Measurements from ENCODE around the gene SEPTIN11.

The SEPTIN11 gene

GRCh38 chr4:76931576-76932276 is 17.8 kb upstream of the SEPTIN11 start:
- no peak for DNase-seq (ENCODE audit: extremely low read depth, insufficient read length)
- no peaks in the 10 kb centered on the region for H3K36me3 ChIP-seq (ENCODE audit: control insufficient read depth, insufficient read depth, low read length)
- no peaks in the 10 kb centered on the region for H3K27me3 ChIP-seq (replicated peaks; ENCODE audit: control insufficient read depth, insufficient read depth, low read length)
- TF ChIP-seq CTCF (IDR thresholded peaks at IDR 0.05; ENCODE audit: insufficient read depth, low read length, poor library complexity, severe bottlenecking), result no peak
- no peak overlapping the region for H3K4me3 ChIP-seq (replicated peaks; ENCODE audit: low read depth, low read length)

- DNase-seq (ENCODE audit: extremely low read depth, insufficient read length), result no peak
- Histone ChIP-seq H3K4me3 (replicated peaks; ENCODE audit: low read depth, low read length) (no peak overlapping the region), H3K27me3 (replicated peaks; ENCODE audit: control insufficient read depth, insufficient read depth, low read length) (no peaks in the 10 kb centered on the region), H3K36me3 (ENCODE audit: control insufficient read depth, insufficient read depth, low read length) (no peaks in the 10 kb centered on the region)
- no peak for TF ChIP-seq CTCF (IDR thresholded peaks at IDR 0.05; ENCODE audit: insufficient read depth, low read length, poor library complexity, severe bottlenecking)
Measured at GRCh38 chr4:76939184-76939583, 10.4 kb upstream of the SEPTIN11 start.

GRCh38 chr4:76943129-76943620 is 6.4 kb upstream of the SEPTIN11 start:
- no peak for TF ChIP-seq CTCF (IDR thresholded peaks at IDR 0.05; ENCODE audit: insufficient read depth, low read length, poor library complexity, severe bottlenecking)
- Histone ChIP-seq H3K27me3 (replicated peaks; ENCODE audit: control insufficient read depth, insufficient read depth, low read length) (no peaks in the 10 kb centered on the region), H3K36me3 (ENCODE audit: control insufficient read depth, insufficient read depth, low read length) (no peaks in the 10 kb centered on the region), H3K4me3 (replicated peaks; ENCODE audit: low read depth, low read length) (no peak overlapping the region)
- DNase-seq (ENCODE audit: extremely low read depth, insufficient read length), result no peak

GRCh38 chr4:76943790-76944189 is 5.8 kb upstream of the SEPTIN11 start:
- Histone ChIP-seq H3K27me3 (replicated peaks; ENCODE audit: control insufficient read depth, insufficient read depth, low read length) (no peaks in the 10 kb centered on the region), H3K4me3 (replicated peaks; ENCODE audit: low read depth, low read length) (no peak overlapping the region), H3K36me3 (ENCODE audit: control insufficient read depth, insufficient read depth, low read length) (no peaks in the 10 kb centered on the region)
- no peak for DNase-seq (ENCODE audit: extremely low read depth, insufficient read length)
- TF ChIP-seq CTCF (IDR thresholded peaks at IDR 0.05; ENCODE audit: insufficient read depth, low read length, poor library complexity, severe bottlenecking), result no peak

- DNase-seq (ENCODE audit: extremely low read depth, insufficient read length), result no peak
- Histone ChIP-seq H3K4me3 (replicated peaks; ENCODE audit: low read depth, low read length) (no peak overlapping the region), H3K36me3 (ENCODE audit: control insufficient read depth, insufficient read depth, low read length) (no peaks in the 10 kb centered on the region), H3K27me3 (replicated peaks; ENCODE audit: control insufficient read depth, insufficient read depth, low read length) (no peaks in the 10 kb centered on the region)
- TF ChIP-seq CTCF (IDR thresholded peaks at IDR 0.05; ENCODE audit: insufficient read depth, low read length, poor library complexity, severe bottlenecking), result no peak
Measured at GRCh38 chr4:76947369-76947768, 2.2 kb upstream of the SEPTIN11 start.
